Stimulated activated CD8-positive, alpha-beta memory T cell treated with anti-CD3 and anti-CD28 coated beads, Interleukin-4, amount 100 ng/mL, for 24 hours (primary cell): ENCODE results near the gene CLDN20.
"Not testable (repeated sequence)": the region's sequence is repeated elsewhere in the genome, so short reads cannot be mapped to it uniquely, and the experiment has no call there.

Experiments
- DNase-seq: peaks from one replicate; pipeline ENCODE4 v3.0.0-alpha.2; 2020; ENCODE audit warnings: low read depth

The CLDN20 gene

GRCh38 chr6:155312950-155313349, 49.1 kb downstream of the CLDN20 start:
- not testable (repeated sequence) for DNase-seq

- no peak for DNase-seq
Measured at GRCh38 chr6:155313602-155314091, 49.8 kb downstream of the CLDN20 start.

GRCh38 chr6:155314092-155314772, 50.4 kb downstream of the CLDN20 start, which contains the start of gene TFB1M:
Gene TFB1M, minus strand, starts transcription at chr6:155314484. Its CDS starts 56 bp downstream, at chr6:155314428.
- peak; percentile 98 for DNase-seq

GRCh38 chr6:155314773-155315515, 51.1 kb downstream of the CLDN20 start:
- peak; percentile 24 for DNase-seq

GRCh38 chr6:155315516-155315871, 51.7 kb downstream of the CLDN20 start:
- DNase-seq: no peak

- no peak for DNase-seq
Measured at GRCh38 chr6:155316419-155316818, 52.6 kb downstream of the CLDN20 start.

GRCh38 chr6:155317186-155317585, 53.4 kb downstream of the CLDN20 start:
- DNase-seq: no peak

- DNase-seq: no peak
Measured at GRCh38 chr6:155319902-155320301, 56.1 kb downstream of the CLDN20 start.

- no peak for DNase-seq
Measured at GRCh38 chr6:155324172-155324571, 60.4 kb downstream of the CLDN20 start.

GRCh38 chr6:155324993-155325392, 61.2 kb downstream of the CLDN20 start:
- DNase-seq: no peak

GRCh38 chr6:155325700-155326516, 62.1 kb downstream of the CLDN20 start:
- DNase-seq: no peak
